PC-9 (cell line): Measurements from ENCODE around the gene ZNF423.

Source experiments
- EZH2 ChIP-seq: fragments of 200-600 bp; sonication (generic); IDR thresholded peaks from 2 replicates; pipeline ENCODE4 v1.8.0; 2017; ENCODE audit warnings: antibody characterized with exemption, low read depth
- TF ChIP-seq, protein P1 (sequence below): fragments of 200-600 bp; sonication (generic); conservative IDR thresholded peaks from 2 replicates; pipeline ENCODE4 v1.6.1; 2017; ENCODE audit warnings: mixed run types, antibody characterized with exemption, mild to moderate bottlenecking, moderate library complexity

DNA sequence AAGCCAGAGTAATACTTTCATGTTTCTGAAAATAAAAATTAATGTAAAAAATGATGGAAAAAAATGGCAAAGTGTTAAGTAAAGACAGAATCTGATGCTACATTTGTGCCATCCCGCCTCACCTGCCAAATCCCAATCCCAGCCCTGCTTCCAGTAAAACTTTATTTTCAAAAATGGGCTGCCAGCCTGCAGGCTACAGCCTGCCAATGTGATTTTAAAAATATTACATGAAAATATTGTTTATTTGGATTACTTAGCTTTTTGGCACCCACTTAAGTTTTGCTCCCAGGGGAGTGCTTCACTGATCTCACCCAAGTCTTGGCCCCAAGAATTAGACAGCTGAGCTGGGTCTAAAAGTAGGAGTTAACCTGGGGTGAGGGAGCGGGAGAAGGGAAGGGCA is 369.5 kb downstream of the ZNF423 start:
- TF ChIP-seq, protein P1, sequence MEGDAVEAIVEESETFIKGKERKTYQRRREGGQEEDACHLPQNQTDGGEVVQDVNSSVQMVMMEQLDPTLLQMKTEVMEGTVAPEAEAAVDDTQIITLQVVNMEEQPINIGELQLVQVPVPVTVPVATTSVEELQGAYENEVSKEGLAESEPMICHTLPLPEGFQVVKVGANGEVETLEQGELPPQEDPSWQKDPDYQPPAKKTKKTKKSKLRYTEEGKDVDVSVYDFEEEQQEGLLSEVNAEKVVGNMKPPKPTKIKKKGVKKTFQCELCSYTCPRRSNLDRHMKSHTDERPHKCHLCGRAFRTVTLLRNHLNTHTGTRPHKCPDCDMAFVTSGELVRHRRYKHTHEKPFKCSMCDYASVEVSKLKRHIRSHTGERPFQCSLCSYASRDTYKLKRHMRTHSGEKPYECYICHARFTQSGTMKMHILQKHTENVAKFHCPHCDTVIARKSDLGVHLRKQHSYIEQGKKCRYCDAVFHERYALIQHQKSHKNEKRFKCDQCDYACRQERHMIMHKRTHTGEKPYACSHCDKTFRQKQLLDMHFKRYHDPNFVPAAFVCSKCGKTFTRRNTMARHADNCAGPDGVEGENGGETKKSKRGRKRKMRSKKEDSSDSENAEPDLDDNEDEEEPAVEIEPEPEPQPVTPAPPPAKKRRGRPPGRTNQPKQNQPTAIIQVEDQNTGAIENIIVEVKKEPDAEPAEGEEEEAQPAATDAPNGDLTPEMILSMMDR: no peak
- TF ChIP-seq EZH2: no peak
